ENCODE results near the gene EDC3. TPM values are rescaled to one million over a fixed set of nuclear protein-coding genes. Genes with fewer than 3 reads are reported as not detected.

Gene EDC3
- total RNA-seq, 4 donors from 2014 or later: 8.7 to 40.6 (median 17.9) TPM

DNA sequence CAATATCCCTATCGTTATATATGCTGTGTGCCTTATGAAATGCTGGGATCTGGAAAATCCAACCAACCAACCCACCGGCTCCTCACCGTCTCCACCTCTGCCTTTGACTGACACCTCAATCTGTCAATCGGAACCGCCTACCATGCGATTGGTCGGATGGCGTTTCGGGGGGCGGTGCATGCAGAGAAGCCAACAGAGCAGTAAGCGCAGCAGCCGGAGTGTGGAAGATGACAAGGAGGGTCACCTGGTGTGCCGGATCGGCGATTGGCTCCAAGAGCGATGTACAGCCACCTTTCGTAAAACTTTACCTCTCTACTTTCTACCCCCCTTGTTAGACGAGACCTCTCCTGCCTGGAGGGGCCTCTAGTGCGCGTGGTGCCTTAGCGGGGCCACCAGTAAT, 73.9 kb downstream of the EDC3 start:
- no peaks in the 10 kb centered on the region for H3K36me3 ChIP-seq
- H3K4me1 ChIP-seq: peaks cover 0 to 7% of the 10 kb centered on the region in 2 donors
- intact Hi-C loops (cut with DNase I; ENCODE audit: low total_unique reads): loop anchor here (10.0 kb wide), 1 partner anchor 247 kb away; no protein-coding TSS in a partner anchor
- H3K9me3 ChIP-seq: no peaks in the 10 kb centered on the region
- no peak overlapping the region for H3K4me3 ChIP-seq
- no peak for DNase-seq
- TF ChIP-seq POLR2A (IDR thresholded peaks at IDR 0.05): no peak
- TF ChIP-seq, protein P1, sequence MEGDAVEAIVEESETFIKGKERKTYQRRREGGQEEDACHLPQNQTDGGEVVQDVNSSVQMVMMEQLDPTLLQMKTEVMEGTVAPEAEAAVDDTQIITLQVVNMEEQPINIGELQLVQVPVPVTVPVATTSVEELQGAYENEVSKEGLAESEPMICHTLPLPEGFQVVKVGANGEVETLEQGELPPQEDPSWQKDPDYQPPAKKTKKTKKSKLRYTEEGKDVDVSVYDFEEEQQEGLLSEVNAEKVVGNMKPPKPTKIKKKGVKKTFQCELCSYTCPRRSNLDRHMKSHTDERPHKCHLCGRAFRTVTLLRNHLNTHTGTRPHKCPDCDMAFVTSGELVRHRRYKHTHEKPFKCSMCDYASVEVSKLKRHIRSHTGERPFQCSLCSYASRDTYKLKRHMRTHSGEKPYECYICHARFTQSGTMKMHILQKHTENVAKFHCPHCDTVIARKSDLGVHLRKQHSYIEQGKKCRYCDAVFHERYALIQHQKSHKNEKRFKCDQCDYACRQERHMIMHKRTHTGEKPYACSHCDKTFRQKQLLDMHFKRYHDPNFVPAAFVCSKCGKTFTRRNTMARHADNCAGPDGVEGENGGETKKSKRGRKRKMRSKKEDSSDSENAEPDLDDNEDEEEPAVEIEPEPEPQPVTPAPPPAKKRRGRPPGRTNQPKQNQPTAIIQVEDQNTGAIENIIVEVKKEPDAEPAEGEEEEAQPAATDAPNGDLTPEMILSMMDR (IDR thresholded peaks at IDR 0.05): no peak
- no peaks in the 10 kb centered on the region for H3K27me3 ChIP-seq
- H3K27ac ChIP-seq: no peak overlapping the region

DNA sequence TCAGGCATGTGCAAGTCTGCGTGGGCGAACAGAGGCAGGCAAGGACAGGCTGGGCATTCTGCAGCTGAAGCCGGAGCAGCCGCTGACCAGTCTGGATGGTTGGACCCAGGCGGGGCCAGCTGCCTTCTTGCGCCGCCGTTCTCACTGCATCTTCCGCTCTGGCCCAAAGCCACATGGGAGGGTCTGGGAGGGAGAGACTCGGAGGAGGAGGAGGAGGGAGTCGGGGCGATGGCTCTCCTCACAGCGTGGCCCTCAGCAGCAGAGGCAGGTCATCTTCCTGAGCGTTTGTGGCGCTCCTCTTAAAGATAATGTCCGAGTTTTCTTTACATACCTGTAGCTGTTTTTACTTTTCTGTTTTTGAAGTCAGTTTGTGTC, 74.3 kb downstream of the EDC3 start:
- Histone ChIP-seq H3K4me3 (no peak overlapping the region), H3K27ac (no peak overlapping the region), H3K27me3 (no peaks in the 10 kb centered on the region), H3K4me1 (peaks cover 0 to 7% of the 10 kb centered on the region in 2 donors), H3K36me3 (no peaks in the 10 kb centered on the region), H3K9me3 (no peaks in the 10 kb centered on the region)
- TF ChIP-seq, protein P1 (IDR thresholded peaks at IDR 0.05): no peak
- TF ChIP-seq POLR2A (IDR thresholded peaks at IDR 0.05): no peak
- no peak for DNase-seq
- intact Hi-C loops (cut with DNase I; ENCODE audit: low total_unique reads): loop anchor here (10.0 kb wide), 1 partner anchor 247 kb away; no protein-coding TSS in a partner anchor

DNA sequence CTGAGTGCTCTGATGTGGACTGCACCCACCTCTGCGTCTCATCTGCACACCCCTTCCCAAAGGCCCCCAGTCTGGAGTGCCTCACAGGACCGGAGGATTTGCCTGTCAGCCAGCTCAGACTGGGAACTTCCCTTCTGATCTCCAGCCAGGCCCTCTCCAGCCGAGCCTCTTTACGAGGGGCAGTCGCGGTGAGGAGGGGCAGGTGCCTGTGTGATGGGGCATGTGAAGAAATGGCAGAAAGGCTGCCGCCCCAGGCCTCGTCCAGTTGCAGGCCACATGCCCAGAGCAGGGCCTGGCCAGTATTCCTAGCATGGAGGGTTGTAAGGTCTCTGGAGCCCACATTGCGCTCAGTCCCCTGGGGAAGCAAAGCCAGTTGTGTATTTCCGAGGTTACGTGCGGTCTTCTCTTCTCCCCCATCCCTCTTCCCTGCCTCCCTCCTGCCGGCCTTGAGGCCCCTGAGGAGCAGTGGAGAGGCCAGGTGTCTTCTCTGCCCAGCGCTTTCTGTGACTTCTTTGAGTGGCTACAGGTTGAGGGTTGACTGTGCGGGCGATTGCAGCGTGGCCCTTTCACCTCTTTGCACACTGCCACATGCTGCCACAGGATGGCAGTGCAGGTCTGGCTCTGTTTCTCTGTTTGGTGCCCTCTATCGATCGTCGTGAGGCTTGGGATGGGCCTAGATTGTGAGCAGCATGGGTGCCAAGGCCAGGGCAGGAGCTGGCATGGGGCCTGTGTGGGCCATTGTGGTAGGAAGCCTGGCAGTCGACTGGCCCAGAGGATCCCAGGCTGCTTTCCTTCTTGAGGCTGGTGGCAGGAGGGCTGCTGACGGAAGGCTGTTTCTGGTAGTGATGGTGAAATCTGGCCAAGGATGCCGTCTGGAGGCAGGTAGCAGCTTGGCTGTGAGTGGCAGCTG, 74.9 kb downstream of the EDC3 start:
- Histone ChIP-seq H3K9me3 (no peaks in the 10 kb centered on the region), H3K27me3 (no peaks in the 10 kb centered on the region), H3K4me1 (peaks cover 0 to 7% of the 10 kb centered on the region in 2 donors), H3K27ac (no peak overlapping the region), H3K4me3 (no peak overlapping the region), H3K36me3 (no peaks in the 10 kb centered on the region)
- TF ChIP-seq, protein P1 (IDR thresholded peaks at IDR 0.05): peak; percentile 14 to 53 (median 48)
- TF ChIP-seq POLR2A (IDR thresholded peaks at IDR 0.05): no peak
- intact Hi-C loops (cut with DNase I; ENCODE audit: low total_unique reads): loop anchor here (10.0 kb wide), 1 partner anchor 246 kb away; no protein-coding TSS in a partner anchor
- DNase-seq: peak in 1 of 2 donors; percentile 36

DNA sequence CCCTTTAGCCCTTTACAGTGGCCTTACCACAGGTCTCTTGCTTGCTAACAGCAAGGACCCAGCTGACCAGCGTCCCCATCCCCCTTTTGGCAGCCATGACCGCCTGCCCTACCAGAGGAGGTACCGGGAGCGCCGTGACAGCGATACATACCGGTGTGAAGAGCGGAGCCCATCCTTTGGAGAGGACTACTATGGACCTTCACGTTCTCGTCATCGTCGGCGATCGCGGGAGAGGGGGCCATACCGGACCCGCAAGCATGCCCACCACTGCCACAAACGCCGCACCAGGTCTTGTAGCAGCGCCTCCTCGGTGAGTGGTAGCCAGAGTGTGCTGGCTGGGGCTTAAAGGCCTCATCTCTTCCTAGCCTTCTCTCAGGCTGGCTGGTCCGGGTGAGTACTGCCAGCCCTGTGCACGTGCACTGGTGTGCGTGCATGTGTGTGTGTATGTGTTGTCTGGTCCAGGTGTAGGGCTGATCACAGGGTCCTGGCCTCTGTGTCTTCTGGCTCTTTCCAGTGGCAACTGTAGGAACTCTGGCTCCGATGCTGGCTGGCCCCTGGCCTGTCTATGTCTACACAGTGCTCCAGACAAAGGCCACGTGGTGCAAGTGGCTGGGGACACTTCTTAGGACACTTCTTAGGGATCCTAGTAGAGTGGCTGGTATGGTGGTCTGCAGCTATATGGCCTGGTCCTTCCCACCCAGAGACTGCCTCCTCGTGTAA, 75.7 kb downstream of the EDC3 start:
- H3K27me3 ChIP-seq: no peaks in the 10 kb centered on the region
- H3K9me3 ChIP-seq: no peaks in the 10 kb centered on the region
- no peak for DNase-seq
- no peak overlapping the region for H3K4me3 ChIP-seq
- H3K36me3 ChIP-seq: no peaks in the 10 kb centered on the region
- no peak for TF ChIP-seq POLR2A (IDR thresholded peaks at IDR 0.05)
- TF ChIP-seq, protein P1 (IDR thresholded peaks at IDR 0.05): no peak
- H3K27ac ChIP-seq: no peak overlapping the region
- intact Hi-C loops (cut with DNase I; ENCODE audit: low total_unique reads): loop anchor here (5.0 to 10.0 kb wide), 2 partner anchors 78 to 245 kb away; partner anchors contain the start of gene ARID3B
- peaks cover 0 to 7% of the 10 kb centered on the region in 2 donors for H3K4me1 ChIP-seq
